Renal pelvis (tissue), 4 donors: ENCODE data around the gene PDPK1. TPM values are rescaled to one million over a fixed set of nuclear protein-coding genes. Genes with fewer than 3 reads are reported as not detected.
"Not testable (repeated sequence)": the region's sequence is repeated elsewhere in the genome, so short reads cannot be mapped to it uniquely, and the experiment has no call there.

ENCODE experiments used
- DNase-seq: peaks from one replicate; pipeline ENCODE4 v3.0.0-alpha.2; 2013
- polyA plus RNA-seq, 3 donors: library from polyadenylated mRNA; unstranded; fragments of 120-200 nt; gene quantifications; one replicate each; pipeline ENCODE4 v1.2.1, GENCODE V29; 2013; ENCODE audit not compliant: insufficient read length in 3 of 3

PDPK1 gene
- polyA plus RNA-seq, 3 donors: 49.4 to 51.4 (median 50.1) TPM

DNA sequence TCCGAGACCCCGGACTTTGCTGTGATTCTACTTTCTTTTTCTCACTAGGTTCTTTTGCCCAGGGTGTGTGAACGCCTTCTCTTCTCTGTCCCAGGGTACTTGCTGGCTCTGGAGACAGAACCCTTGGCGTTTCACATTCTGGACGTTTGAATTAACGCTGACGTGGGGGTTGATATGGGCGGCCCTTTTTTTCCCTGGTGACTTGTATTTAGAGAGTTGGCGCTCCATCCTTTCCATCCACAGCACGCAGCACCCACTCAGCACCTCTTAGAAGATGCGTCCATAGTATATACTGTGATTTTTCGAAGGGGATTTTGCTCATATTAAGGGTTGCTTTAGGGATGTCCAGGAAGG, 66.2 kb downstream of the PDPK1 start:
- DNase-seq: not testable (repeated sequence)

DNA sequence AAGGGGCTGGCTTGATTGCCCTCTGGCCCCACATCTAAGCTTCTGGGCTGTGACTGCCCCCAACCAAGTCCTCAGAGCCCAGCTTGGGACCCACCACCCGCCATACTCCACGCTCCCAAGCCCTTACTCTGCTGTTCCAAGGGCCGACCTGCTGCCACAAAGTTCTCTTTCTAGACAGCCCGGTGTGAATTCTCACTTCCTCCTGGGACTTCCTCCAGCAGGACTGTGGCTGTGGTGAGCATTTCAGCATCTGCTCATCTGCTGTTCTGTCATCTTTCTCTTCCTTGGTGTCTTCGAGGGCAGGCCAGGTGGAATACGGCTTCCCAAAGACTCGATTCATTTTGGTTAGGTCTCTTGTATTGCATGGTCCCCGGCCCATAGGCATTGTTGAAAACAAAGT, 69.0 kb downstream of the PDPK1 start:
- not testable (repeated sequence) for DNase-seq

GRCh38 chr16:2609345-2609744, 71.5 kb downstream of the PDPK1 start:
- not testable (repeated sequence) for DNase-seq

- DNase-seq: no peak
These were observed 72.1 kb downstream of the PDPK1 start for GRCh38 chr16:2609827-2610470.

- no peak for DNase-seq
These were observed 73.1 kb downstream of the PDPK1 start for GRCh38 chr16:2610781-2611498.

GRCh38 chr16:2611499-2611862, 73.7 kb downstream of the PDPK1 start:
- no peak for DNase-seq

- DNase-seq: not testable (repeated sequence)
These were observed 74.1 kb downstream of the PDPK1 start for GRCh38 chr16:2611877-2612276.

DNA sequence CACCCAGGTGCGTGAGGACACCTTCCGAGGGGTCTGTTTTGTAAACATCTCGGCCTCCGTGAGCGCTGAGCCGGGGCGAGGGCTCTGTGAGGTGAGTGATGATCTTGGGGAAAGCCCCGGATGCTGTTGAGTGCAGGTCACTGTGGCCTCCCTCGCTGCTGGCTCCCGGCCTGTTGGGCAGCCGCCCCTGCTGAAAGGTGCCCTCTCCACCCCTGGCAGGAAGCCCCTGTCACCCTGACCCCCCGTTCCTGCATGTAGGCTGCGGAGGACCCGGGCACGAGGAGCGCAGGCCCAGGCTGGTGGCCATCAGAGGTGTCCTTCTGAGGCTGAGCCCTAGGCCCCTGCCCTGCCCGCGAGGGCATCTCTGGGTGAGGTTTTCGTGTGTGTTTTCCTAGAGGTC, 75.4 kb downstream of the PDPK1 start:
- DNase-seq: not testable (repeated sequence)

GRCh38 chr16:2614761-2615191, 77.0 kb downstream of the PDPK1 start:
- no peak for DNase-seq

DNA sequence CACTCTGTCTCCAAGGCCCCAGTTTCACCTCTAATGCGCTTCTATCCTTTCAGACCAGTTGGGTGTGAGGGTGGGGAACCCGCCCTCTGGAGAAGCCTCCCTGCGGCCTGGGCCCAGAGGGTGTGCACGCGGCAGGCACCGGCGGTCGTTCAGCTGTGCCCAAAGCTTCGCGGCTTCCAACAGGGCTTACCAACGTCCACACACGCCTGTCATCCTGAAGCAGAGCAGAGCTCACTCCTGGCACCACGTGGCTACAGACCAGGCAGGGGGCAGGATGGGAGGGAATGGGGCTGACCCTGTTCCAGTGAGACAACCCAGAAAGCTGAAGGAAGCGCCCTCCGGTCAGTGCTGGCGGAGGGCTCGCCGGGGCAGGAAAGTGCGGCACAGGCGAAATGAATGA, 81.1 kb downstream of the PDPK1 start:
- not testable (repeated sequence) for DNase-seq

GRCh38 chr16:2619628-2620027, 81.8 kb downstream of the PDPK1 start:
- peak; percentile 35 for DNase-seq

DNA sequence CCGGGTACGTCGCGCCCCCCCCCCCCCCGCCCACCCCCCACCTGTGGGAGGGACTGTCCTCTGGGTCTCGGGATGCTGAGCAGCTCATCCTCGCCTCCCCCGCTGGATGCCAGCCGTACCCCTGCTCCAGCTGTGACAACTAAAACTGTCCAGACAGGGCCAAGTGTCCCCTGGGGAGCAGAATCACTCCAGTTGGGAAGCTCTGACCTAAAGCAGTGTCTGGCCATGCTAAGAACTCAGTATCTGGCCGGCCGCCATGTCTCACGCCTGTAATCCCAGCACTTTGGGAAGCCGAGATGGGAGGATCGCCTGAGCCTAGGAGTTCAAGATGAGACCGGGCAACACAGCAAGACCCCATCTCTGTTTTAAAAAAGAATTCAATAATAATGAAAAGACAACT, 83.0 kb downstream of the PDPK1 start:
- not testable (repeated sequence) for DNase-seq

GRCh38 chr16:2621395-2621794, 83.6 kb downstream of the PDPK1 start:
- DNase-seq: not testable (repeated sequence)

DNA sequence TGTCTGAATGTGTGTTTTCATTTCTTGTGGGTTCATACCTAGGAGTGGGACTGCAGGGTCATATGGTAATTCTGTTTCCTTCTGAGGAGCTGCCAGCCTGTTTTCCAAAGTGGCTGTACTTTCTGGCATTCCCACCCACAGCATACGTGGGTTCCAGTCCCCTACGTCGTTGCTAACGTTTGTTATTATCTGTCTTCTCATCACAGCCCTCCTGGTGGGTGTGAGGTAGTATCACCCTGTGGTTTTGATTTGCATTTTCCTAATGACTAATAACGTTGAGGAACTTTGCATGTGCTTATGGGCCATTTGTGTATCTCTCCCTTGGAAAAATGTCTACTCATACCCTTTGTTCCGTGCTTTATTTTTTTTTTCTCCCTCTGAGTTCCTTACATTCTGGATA, 89.3 kb downstream of the PDPK1 start:
- DNase-seq: not testable (repeated sequence)

- DNase-seq: not testable (repeated sequence)
These were observed 93.4 kb downstream of the PDPK1 start for GRCh38 chr16:2631203-2631602.

DNA sequence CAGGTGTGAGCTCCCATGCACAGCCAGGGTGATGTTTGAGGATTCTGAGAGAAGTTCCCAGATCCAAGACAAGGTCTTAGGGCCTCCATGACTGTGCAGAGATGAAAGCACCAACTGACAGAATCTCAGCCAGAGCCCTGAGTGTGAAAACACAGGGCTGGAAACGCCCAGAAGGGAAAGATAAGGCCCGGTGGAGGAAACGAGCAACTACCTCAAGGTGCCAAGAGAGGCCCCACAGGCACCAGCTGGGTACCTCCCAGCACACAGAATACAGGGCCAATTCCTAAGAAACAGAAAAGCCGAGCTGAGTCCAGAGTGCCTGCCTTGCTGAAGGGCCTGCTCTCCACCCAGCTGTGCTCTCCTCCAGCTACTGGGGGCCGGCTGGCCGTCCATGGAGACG, 94.5 kb downstream of the PDPK1 start:
- DNase-seq: not testable (repeated sequence)

- DNase-seq: not testable (repeated sequence)
These were observed 101.4 kb downstream of the PDPK1 start for GRCh38 chr16:2639071-2639721.

GRCh38 chr16:2639722-2640072, 101.9 kb downstream of the PDPK1 start:
- not testable (repeated sequence) for DNase-seq

- DNase-seq: not testable (repeated sequence)
These were observed 104.7 kb downstream of the PDPK1 start for GRCh38 chr16:2642561-2642960.

GRCh38 chr16:2644754-2645453, 107.1 kb downstream of the PDPK1 start:
- not testable (repeated sequence) for DNase-seq

GRCh38 chr16:2651268-2651871, 113.5 kb downstream of the PDPK1 start:
- DNase-seq: not testable (repeated sequence)
